Fibroblast of the aortic adventitia (primary cell): Measurements from ENCODE around the gene ATP5F1A. TPM values are rescaled to one million over a fixed set of nuclear protein-coding genes. Genes with fewer than 3 reads are reported as not detected.

ENCODE experiments used
- DNase-seq: peaks from one replicate; pipeline ENCODE4 v3.0.0-alpha.2; 2010; ENCODE audit warnings: low read depth
- H3K4me3 ChIP-seq: 2 replicates; pipeline ENCODE4 v1.5.1; 2011; ENCODE audit warnings: low read depth, mild to moderate bottlenecking, control low read depth, low read length, moderate library complexity
- CTCF ChIP-seq: IDR thresholded peaks from 2 replicates; pipeline ENCODE4 v1.5.1; 2011; ENCODE audit warnings: mild to moderate bottlenecking, low read length, control low read depth, inconsistent platforms; ENCODE audit not compliant: insufficient read depth
- total RNA-seq: library from RNA; depleted of rRNA; stranded (reverse); fragments of >200 nt; gene quantifications from 2 replicates; pipeline ENCODE4 v1.2.3, GENCODE V29; 2012; ENCODE audit warnings: low replicate concordance

The ATP5F1A gene
- total RNA-seq, 1 donor, result 609 TPM

- H3K4me3 ChIP-seq, result no peak overlapping the region
- TF ChIP-seq CTCF, result no peak
- DNase-seq, result no peak
These were observed 52.0 kb downstream of the ATP5F1A start for GRCh38 chr18:46046126-46046525.

DNA sequence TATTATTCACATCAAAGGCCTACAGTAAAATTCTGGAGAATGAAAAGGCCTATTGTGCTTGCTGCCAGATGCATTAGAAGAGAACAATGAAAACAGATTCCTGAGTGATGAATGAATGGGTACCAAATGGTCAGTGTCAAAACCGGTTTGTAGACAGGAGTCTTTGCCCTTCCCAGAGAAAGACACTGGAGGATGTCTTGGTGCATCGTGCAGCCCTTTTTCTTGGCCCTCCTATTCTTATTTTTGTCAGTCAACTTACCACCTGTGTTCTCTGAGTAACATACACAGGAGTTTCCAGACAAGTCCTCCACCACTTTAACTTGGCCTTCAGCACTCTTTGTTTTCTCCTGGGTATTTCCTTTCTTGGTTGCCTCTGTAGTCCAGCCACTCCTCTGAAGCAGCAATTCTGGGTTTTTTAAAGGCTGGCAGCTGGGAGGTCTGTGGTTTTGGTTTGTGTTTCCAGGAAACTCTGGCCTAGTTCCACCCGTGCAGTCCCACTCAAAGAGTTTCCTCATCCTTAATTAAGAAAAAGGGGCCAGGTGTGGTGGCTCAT, 55.4 kb downstream of the ATP5F1A start:
- TF ChIP-seq CTCF, result no peak
- H3K4me3 ChIP-seq, result no peak overlapping the region
- peak; percentile 91 for DNase-seq

- no peak for DNase-seq
- no peak overlapping the region for H3K4me3 ChIP-seq
- no peak for TF ChIP-seq CTCF
These were observed 57.4 kb downstream of the ATP5F1A start for GRCh38 chr18:46040747-46041104.

DNA sequence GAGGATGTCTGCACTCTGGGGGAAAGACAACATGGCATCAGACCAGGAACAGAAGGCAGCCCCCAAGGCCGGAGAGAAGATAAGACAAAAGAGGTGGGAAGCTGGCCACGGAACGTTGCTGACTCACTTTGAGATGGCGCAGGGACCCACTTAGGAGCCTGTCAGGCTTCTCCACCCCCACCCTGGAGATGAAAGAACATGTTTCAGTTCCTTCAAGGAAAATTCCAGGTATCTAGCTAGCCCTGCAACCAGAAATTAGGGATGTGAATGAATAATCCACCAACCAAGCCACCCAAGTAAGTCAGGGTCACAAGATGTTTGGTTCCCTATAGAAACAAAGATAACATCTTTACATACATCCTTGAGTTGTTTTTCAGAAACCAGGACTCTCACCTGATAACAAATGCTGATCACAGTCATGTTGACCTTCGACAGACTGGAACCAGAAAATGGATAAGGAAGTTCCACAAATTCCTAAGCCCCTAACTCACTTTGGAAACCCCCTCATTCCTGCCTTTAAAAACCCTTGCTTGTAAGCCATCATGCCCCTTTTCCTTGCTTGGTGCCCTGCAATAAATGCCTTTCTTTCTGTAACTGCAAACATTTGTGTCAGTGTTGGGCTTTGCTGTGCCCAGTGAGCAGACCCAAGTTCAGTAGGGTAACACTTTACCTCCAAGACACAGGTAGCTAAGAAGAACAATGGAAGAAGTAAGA, 57.9 kb downstream of the ATP5F1A start:
- no peak overlapping the region for H3K4me3 ChIP-seq
- DNase-seq, result no peak
- no peak for TF ChIP-seq CTCF

DNA sequence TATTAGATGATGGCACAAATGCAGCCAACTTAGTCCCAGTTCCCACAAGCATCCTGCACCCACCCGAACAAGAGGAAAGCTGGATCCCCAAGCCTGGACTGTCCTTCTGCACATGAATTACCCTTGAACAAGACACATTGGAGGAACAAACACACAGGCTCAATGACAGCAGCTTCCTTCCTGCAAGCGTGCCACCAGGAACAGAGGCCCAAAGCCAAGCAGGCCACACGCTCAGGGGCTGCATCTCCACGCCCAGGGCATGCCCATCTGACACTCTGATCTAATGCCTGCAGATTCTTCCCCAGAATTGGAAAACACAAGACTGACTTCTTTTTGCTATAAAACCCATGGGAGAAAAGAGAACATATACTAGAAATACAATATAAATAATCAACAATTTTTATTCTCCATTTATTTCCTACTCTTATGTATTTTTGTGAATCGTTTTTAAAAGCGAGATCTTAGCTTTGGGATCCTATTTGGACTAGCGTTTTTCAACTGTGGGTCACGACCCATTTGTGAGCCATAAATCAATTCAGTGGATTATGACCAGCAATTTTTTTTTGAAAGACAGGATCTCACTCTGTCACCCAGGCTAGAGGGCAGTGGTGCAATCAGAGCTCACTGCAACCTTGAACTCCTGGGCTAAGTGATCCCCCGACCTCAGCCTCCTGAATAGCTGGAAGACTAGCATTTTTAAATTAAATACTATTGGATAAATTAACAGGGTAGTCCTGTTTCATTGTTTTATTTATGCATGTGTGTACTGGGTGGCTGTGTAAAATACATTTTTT, 60.4 kb downstream of the ATP5F1A start:
- DNase-seq, result no peak

More for the DNA sequence above, 60.4 kb downstream of the ATP5F1A start:
- no peak overlapping the region for H3K4me3 ChIP-seq
- TF ChIP-seq CTCF, result no peak
